ENCODE measurements around the gene YOD1. TPM values are rescaled to one million over a fixed set of nuclear protein-coding genes. Genes with fewer than 3 reads are reported as not detected.

Gene YOD1
- total and polyA plus RNA-seq, 2 of the 13 experiments (the other 11 are each of a cell fraction or from before 2014, with no cell fraction given), result 3.4 to 9.1 TPM

GRCh38 chr1:207050480-207051190 is 373 bp downstream of the YOD1 start (continued):
- no peak for TF ChIP-seq ZNF503 (CRISPR knock-in tag; IDR thresholded peaks at IDR 0.05)
- no peak for TF ChIP-seq SP4 (CRISPR knock-in tag; IDR thresholded peaks at IDR 0.05)
- TF ChIP-seq ZBTB40 (IDR thresholded peaks at IDR 0.05), result no peak
- TF ChIP-seq ZBTB40 (CRISPR knock-in tag; IDR thresholded peaks at IDR 0.05), result peak; percentile 82
- peak; percentile 29; the same call in 1 of the 2 replicates for TF ChIP-seq ZNF746 (CRISPR knock-in tag; IDR thresholded peaks at IDR 0.05)
- TF ChIP-seq THAP8 (CRISPR knock-in tag; IDR thresholded peaks at IDR 0.05; ENCODE audit: borderline replicate concordance), result no peak
- no peak for TF ChIP-seq BCL6 (CRISPR knock-in tag; IDR thresholded peaks at IDR 0.05)
- TF ChIP-seq ZNF407 (CRISPR knock-in tag; IDR thresholded peaks at IDR 0.05; ENCODE audit: not compliant biosample characterization), result peak; percentile 67
